Tibial nerve (tissue), 4 donors: ENCODE measurements around the gene CHAF1B. TPM values are rescaled to one million over a fixed set of nuclear protein-coding genes. Genes with fewer than 3 reads are reported as not detected.
"Not testable (repeated sequence)": the region's sequence is repeated elsewhere in the genome, so short reads cannot be mapped to it uniquely, and the experiment has no call there.

Experiments used
- DNase-seq, 2 donors: peaks; one replicate each; pipeline ENCODE4 v3.0.0-alpha.2; 2019; ENCODE audit warnings: low spot score in 2 of 2
- H3K27ac ChIP-seq, 4 donors: fragments of 200-600 bp; sonication (generic) in 3 of 4; one replicate each; pipeline ENCODE4 v1.5.1; 2017 to 2019; ENCODE audit warnings: mild to moderate bottlenecking in 1 of 4
- H3K27me3 ChIP-seq, 2 donors: fragments of 200-600 bp; sonication (generic) in 1 of 2; one replicate each; pipeline versions ENCODE4 v1.5.1 to v1.6.0; 2017 to 2019
- H3K36me3 ChIP-seq, 3 donors: fragments of 200-600 bp; sonication (generic); one replicate each; pipeline ENCODE4 v1.5.1; 2018 to 2019
- H3K4me1 ChIP-seq, 4 donors: fragments of 200-600 bp; sonication (generic) in 3 of 4; one replicate each; pipeline ENCODE4 v1.5.1; 2017 to 2019
- H3K4me3 ChIP-seq, 4 donors: fragments of 200-600 bp; sonication (generic) in 3 of 4; one replicate each; pipeline ENCODE4 v1.5.1; 2017 to 2019; ENCODE audit warnings: mild to moderate bottlenecking in 1 of 4, moderate library complexity in 1 of 4
- H3K9me3 ChIP-seq, 4 donors: fragments of 200-600 bp; sonication (generic) in 3 of 4; one replicate each; pipeline ENCODE4 v1.5.1; 2017 to 2019
- EP300 ChIP-seq, 2 donors: sonication (generic); formaldehyde crosslinking; IDR thresholded peaks; one replicate each; pipeline ENCODE4 v1.6.1; 2017; ENCODE audit warnings: antibody characterized with exemption in 2 of 2, mild to moderate bottlenecking in 1 of 2
- POLR2A ChIP-seq, 2 donors: fragments of 450-650 bp; IDR thresholded peaks; one replicate each; pipeline ENCODE4 v1.6.1; 2017; ENCODE audit warnings: antibody characterized with exemption in 2 of 2, mild to moderate bottlenecking in 2 of 2, moderate library complexity in 2 of 2
- WGBS, 2 donors: methylation state at CpG; one replicate each; pipeline ENCODE4 v1.1.5; 2018; 5-methylcytosine and 5-hydroxymethylcytosine counted together
- total RNA-seq, 4 donors: library from RNA; depleted of rRNA; stranded (reverse); fragments of >200 nt; gene quantifications; one replicate each; pipeline ENCODE4 v1.1.0, GENCODE V29; 2016
- TF ChIP-seq, protein P1 (sequence below), 5 experiments: fragments of 200-600 bp in 3 of 5; fragments of 450-650 bp in 2 of 5; sonication (generic) in 3 of 5; IDR thresholded peaks; one replicate each; pipeline ENCODE4 v1.5.1; 2016 to 2019; ENCODE audit warnings: antibody characterized with exemption in 5 of 5, mild to moderate bottlenecking in 3 of 5, moderate library complexity in 2 of 5

CHAF1B gene
- total RNA-seq, result 1 to 10 TPM in 1 of 4 donors, under 1 TPM in 3; 0.59 to 1.2 (median 0.86) TPM

DNA sequence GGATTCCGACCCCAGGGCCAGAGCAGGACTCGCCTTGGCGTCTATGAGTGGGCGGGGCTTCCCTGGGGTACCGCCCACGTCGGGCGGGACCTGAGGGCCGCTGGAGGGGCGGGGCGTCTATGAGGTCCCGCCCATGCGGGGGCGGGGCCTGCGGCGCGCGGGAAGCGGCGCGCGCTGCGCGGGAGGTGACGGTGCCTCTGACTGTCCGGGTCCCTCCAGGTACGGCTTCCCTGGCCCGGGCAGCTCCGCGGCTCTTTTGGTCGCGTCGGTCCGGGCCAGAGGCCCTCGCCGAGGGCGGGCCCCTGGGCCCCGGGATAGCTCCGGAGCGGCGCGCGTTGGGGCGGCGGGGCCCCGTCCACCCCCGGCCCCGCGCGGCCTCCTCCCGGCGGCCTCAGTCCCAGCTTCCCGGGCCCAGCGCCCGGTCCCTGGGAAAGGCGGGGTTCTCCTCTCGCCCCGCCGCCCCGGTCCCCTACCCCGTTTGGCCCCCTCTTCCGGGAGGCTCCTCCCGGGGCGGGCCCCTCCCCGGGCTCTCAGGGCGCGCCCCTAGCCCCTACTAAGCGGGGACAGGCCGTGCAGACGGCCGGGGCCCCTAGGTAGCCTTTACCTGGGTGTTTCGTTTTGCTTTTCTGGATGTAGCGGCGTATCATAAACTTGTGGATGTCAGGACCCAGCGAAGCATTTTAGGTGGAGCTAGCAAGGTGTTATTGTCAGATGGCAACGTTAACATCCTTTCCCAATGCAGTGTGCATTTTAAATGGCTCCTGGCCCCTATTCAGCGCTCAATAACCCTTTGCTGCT, at the start of gene CHAF1B:
Gene CHAF1B (plus strand): TSS at position 160 of the 798 bp plus-strand sequence. CDS start 745 bp downstream, outside the sequence.
- DNase-seq, result peak; percentile 62 to 64
- peak within 1 kb of the TSS in 3 of 4 donors; percentile 58 to 80 (median 77) for H3K27ac ChIP-seq
- H3K4me1 ChIP-seq, result peaks cover 0 to 17% (median 3%) of the 10 kb centered on the region in 4 donors
- TF ChIP-seq EP300 (IDR thresholded peaks at IDR 0.05) (no peak), POLR2A (IDR thresholded peaks at IDR 0.05) (peak in 1 of 2 donors; percentile 49)
- TF ChIP-seq, protein P1, sequence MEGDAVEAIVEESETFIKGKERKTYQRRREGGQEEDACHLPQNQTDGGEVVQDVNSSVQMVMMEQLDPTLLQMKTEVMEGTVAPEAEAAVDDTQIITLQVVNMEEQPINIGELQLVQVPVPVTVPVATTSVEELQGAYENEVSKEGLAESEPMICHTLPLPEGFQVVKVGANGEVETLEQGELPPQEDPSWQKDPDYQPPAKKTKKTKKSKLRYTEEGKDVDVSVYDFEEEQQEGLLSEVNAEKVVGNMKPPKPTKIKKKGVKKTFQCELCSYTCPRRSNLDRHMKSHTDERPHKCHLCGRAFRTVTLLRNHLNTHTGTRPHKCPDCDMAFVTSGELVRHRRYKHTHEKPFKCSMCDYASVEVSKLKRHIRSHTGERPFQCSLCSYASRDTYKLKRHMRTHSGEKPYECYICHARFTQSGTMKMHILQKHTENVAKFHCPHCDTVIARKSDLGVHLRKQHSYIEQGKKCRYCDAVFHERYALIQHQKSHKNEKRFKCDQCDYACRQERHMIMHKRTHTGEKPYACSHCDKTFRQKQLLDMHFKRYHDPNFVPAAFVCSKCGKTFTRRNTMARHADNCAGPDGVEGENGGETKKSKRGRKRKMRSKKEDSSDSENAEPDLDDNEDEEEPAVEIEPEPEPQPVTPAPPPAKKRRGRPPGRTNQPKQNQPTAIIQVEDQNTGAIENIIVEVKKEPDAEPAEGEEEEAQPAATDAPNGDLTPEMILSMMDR (IDR thresholded peaks at IDR 0.05), result no peak
- H3K4me3 ChIP-seq, result peak within 1 kb of the TSS; percentile 38 to 87 (median 69)
- no peaks in the 10 kb centered on the region for H3K27me3 ChIP-seq
- H3K9me3 ChIP-seq, result no peaks in the 10 kb centered on the region
- WGBS, 2 donors, result 4% methylated on average over 41 to 50 of the region's 77 CpGs
- no peaks in the 10 kb centered on the region for H3K36me3 ChIP-seq

DNA sequence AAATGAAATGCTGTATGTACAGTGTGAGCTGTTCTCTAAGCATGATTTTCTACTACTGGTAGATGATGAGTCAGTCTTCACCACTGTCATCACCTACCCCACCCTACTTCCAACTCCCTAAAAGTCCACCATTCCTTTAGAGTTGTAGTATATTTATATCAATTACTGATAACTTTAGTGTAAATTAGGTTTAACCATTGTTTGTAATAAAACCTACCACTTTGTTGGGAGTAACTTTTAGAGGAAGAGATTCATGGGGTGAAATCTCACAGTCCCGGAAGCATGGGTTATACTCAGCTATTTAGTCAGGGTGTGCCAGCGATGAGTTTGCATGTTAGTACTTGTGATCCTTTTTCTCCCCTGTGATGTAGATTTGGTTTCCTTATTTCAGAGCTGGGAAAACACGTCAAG, 48.1 kb upstream of the CHAF1B start:
- H3K9me3 ChIP-seq, result no peaks in the 10 kb centered on the region
- no peak overlapping the region for H3K4me3 ChIP-seq
- no peak for DNase-seq
- 92 to 95% methylated on average over 3 of the region's 3 CpGs for WGBS, 2 donors
- H3K27me3 ChIP-seq, result no peaks in the 10 kb centered on the region
- peaks cover 0 to 18% (median 0%) of the 10 kb centered on the region in 4 donors for H3K4me1 ChIP-seq
- peaks cover 0 to 69% (median 6%) of the 10 kb centered on the region in 3 donors for H3K36me3 ChIP-seq
- TF ChIP-seq, protein P1 (IDR thresholded peaks at IDR 0.05), result no peak
- TF ChIP-seq POLR2A (IDR thresholded peaks at IDR 0.05), result no peak
- no peak for TF ChIP-seq EP300 (IDR thresholded peaks at IDR 0.05)
- H3K27ac ChIP-seq, result no peak overlapping the region

DNA sequence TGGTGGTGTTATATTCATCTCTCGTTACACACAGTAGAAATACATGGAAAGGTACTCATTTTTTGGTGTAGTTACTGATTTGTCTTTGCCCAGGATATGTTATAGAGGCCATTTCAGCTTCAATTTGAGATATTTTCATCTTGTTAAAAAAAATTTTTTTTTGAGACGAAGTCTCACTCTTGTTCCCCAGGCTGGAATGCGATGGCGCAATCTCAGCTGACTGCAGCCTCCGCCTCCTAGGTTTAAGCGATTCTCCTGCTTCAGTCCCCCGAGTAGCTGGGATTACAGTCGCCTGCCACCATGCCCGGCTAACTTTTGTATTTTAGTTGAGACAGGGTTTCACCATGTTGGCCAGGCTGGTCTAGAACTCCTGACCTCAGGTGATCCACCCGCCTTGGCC, 46.2 kb upstream of the CHAF1B start:
- Histone ChIP-seq H3K36me3 (peaks cover 0 to 83% (median 6%) of the 10 kb centered on the region in 3 donors), H3K9me3 (no peaks in the 10 kb centered on the region), H3K4me1 (peaks cover 0 to 6% (median 0%) of the 10 kb centered on the region in 4 donors), H3K4me3 (no peak overlapping the region), H3K27ac (no peak overlapping the region), H3K27me3 (no peaks in the 10 kb centered on the region)
- no peak for DNase-seq
- WGBS, 2 donors, result 95 to 96% methylated on average over 10 of the region's 10 CpGs
- TF ChIP-seq, protein P1 (IDR thresholded peaks at IDR 0.05), result no peak
- no peak for TF ChIP-seq POLR2A (IDR thresholded peaks at IDR 0.05)
- TF ChIP-seq EP300 (IDR thresholded peaks at IDR 0.05), result no peak

DNA sequence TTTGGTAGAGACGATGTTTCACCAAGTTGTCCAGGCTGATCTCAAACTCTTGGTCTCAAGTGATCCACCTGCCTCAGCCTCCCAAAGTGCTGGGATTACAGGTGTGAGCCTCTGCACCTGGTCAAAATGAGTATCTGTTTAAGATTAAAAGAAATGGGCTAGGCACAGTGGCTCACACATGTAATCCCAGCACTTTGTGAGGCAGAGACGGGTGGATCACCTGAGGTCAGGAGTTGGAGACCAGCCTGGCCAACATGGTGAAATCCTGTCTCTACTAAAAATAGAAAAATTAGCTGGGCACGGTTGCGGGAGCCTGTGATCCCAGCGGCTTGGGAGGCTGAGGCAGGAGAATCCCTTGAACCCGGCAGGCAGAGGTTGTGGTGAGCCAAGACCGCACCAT, 42.6 kb upstream of the CHAF1B start:
- 95 to 97% methylated on average over 7 of the region's 7 CpGs for WGBS, 2 donors
- not testable (repeated sequence) for H3K27me3 ChIP-seq, H3K4me1 ChIP-seq, DNase-seq, H3K27ac ChIP-seq, H3K9me3 ChIP-seq, H3K4me3 ChIP-seq
- H3K36me3 ChIP-seq, result peaks cover 0 to 89% (median 6%) of the 10 kb centered on the region in 3 donors

DNA sequence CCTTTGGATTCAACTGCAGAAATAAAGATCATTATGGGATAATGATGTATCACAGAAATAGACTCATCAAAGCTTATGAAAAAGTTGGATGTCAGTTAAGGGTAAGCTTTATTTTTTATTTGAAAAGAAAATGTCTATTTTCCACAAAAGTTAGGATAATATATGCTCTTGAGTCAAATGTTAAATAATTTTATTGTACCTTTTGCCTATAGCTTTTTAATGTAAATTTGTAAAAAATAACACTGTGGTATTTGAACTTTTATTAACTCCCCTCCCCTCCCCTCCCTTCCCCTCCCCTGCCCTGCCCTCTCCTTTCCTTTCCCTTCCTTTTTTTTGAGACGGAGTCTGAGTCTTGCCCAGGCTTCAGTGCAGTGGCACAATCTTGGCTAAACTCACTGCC, 40.3 kb upstream of the CHAF1B start:
- no peak overlapping the region for H3K4me3 ChIP-seq
- DNase-seq, result no peak
- H3K27me3 ChIP-seq, result no peaks in the 10 kb centered on the region
- TF ChIP-seq EP300 (IDR thresholded peaks at IDR 0.05), result no peak
- TF ChIP-seq, protein P1 (IDR thresholded peaks at IDR 0.05), result no peak
- no peak for TF ChIP-seq POLR2A (IDR thresholded peaks at IDR 0.05)
- WGBS, 2 donors, result 64 to 68% methylated on average over 1 of the region's 1 CpG
- no peaks in the 10 kb centered on the region for H3K9me3 ChIP-seq
- no peak overlapping the region for H3K27ac ChIP-seq
- no peaks in the 10 kb centered on the region for H3K4me1 ChIP-seq
- peaks cover 0 to 96% (median 11%) of the 10 kb centered on the region in 3 donors for H3K36me3 ChIP-seq
